ENCODE results near the gene EMC10. TPM values are rescaled to one million over a fixed set of nuclear protein-coding genes. Genes with fewer than 3 reads are reported as not detected.

Gene EMC10
- total RNA-seq, 1 experiment from 2014 or later = 61.3 TPM

DNA sequence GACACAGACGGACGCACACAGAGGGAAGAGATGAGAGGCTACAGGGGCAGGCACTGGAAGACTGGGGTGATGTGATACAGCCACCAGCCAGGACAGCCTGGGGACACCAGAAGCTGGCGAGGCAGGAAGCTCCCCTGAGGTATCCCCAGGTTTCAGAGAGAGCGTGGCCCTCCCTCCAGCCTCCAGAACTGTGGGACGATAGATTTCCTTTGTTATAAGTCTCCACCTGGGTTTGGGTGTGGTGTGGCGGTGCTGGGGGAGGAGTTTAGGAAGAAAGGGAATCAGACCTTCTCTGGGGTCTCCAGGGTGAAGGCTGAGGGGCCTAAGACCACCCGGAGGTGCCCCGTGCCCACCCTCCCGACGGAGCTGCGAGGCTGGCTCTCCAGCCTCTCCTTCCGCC is 40.1 kb downstream of the EMC10 start:
- H3K4me3 Mint-ChIP-seq (ENCODE audit: unreplicated experiment) = no peak overlapping the region
- no peak for DNase-seq (ENCODE audit: unreplicated experiment)
- H3K27me3 Mint-ChIP-seq (ENCODE audit: insufficient read depth, unreplicated experiment) = no peaks in the 10 kb centered on the region
- H3K4me1 Mint-ChIP-seq (ENCODE audit: insufficient read depth, unreplicated experiment) = peaks cover 6% of the 10 kb centered on the region
- ChIA-PET CTCF (interaction anchor here (1.9 kb wide), 1 partner anchor 22 kb away, joined by 5 read pairs; no protein-coding TSS in a partner anchor), POLR2A (no interaction called here)
- BruUV-seq (replicated peaks) = no TSS peak
- no peaks in the 10 kb centered on the region for H3K36me3 Mint-ChIP-seq (ENCODE audit: insufficient read depth, unreplicated experiment)
- no peaks in the 10 kb centered on the region for H3K9me3 Mint-ChIP-seq (ENCODE audit: unreplicated experiment)
- TF ChIP-seq, protein P1, sequence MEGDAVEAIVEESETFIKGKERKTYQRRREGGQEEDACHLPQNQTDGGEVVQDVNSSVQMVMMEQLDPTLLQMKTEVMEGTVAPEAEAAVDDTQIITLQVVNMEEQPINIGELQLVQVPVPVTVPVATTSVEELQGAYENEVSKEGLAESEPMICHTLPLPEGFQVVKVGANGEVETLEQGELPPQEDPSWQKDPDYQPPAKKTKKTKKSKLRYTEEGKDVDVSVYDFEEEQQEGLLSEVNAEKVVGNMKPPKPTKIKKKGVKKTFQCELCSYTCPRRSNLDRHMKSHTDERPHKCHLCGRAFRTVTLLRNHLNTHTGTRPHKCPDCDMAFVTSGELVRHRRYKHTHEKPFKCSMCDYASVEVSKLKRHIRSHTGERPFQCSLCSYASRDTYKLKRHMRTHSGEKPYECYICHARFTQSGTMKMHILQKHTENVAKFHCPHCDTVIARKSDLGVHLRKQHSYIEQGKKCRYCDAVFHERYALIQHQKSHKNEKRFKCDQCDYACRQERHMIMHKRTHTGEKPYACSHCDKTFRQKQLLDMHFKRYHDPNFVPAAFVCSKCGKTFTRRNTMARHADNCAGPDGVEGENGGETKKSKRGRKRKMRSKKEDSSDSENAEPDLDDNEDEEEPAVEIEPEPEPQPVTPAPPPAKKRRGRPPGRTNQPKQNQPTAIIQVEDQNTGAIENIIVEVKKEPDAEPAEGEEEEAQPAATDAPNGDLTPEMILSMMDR (IDR thresholded peaks at IDR 0.05; ENCODE audit: unreplicated experiment) = no peak
- intact Hi-C loops (cut with micrococcal nuclease) = no loop called here
- no peak overlapping the region for H3K27ac Mint-ChIP-seq (ENCODE audit: low read depth, unreplicated experiment)

DNA sequence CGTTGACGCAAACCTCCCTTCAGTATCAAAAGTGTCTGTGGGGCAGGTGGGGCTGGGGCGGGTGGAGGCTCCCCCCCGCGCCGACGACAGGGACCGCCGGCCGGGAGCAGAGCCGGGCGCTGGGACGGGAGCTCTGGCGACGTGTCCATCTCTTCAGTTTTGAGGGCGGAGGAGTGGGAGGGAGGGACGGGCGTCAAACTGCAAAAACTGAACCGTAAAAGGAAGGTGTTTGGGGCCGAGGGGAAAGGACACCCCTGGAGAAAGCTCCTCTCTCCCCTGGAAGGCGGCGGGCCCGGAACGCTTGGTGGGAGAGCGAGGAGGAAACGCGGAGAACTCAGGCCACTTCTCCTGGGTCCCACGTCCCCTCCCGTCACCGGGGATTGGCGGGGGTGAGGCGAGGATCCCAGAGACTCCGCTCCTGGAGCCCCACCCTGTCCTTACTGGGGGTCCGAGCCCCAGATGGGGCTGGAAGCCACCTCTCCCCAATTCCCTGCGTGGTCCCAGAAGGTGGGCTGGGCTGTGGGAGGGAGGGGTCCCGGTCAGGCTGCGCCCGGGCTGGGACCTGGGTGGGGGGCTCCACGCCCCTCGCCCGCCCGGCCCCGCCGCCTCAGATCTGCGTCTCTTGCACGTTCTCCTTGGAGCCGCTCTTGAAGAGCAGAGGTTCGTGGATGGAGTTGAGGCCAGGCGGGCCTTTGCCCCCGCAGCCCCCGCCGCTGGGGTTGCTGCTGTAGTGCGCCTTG is 40.8 kb downstream of the EMC10 start:
- intact Hi-C loops (cut with micrococcal nuclease) = no loop called here
- Mint-ChIP-seq H3K9me3 (ENCODE audit: unreplicated experiment) (no peaks in the 10 kb centered on the region), H3K4me3 (ENCODE audit: unreplicated experiment) (no peak overlapping the region), H3K27ac (ENCODE audit: low read depth, unreplicated experiment) (no peak overlapping the region), H3K27me3 (ENCODE audit: insufficient read depth, unreplicated experiment) (no peaks in the 10 kb centered on the region), H3K4me1 (ENCODE audit: insufficient read depth, unreplicated experiment) (no peaks in the 10 kb centered on the region), H3K36me3 (ENCODE audit: insufficient read depth, unreplicated experiment) (no peaks in the 10 kb centered on the region)
- ChIA-PET CTCF (interaction anchor here (1.9 kb wide), 1 partner anchor 21 kb away, joined by 5 read pairs; no protein-coding TSS in a partner anchor), POLR2A (no interaction called here)
- DNase-seq (ENCODE audit: unreplicated experiment) = no peak
- BruUV-seq (replicated peaks) = no TSS peak
- TF ChIP-seq, protein P1 (IDR thresholded peaks at IDR 0.05; ENCODE audit: unreplicated experiment) = no peak

DNA sequence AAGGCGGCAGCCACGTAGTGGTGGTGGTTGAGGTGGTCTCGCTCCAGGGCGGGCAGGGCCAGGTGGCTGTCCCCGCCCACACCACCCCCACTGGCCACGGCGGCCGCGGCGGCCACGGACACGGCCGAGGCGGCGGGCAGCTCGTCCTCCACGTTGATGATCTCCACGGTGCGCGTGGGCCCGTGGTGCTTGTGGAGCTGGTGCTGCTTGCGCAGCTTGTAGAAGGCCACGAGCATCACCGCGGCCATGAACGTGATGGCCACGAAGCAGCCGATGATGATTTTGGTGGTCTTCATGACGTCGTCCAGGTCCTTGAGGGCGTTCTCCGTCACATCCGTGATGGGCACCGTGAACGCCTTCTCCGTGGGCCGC is 41.4 kb downstream of the EMC10 start:
- no peak overlapping the region for H3K4me3 Mint-ChIP-seq (ENCODE audit: unreplicated experiment)
- ChIA-PET POLR2A (interaction anchor here (0.6 kb wide), 1 partner anchor 197 kb away, joined by 3 read pairs; no protein-coding TSS in a partner anchor), CTCF (interaction anchor here (1.7 kb wide), 1 partner anchor 20 kb away, joined by 7 read pairs; no protein-coding TSS in a partner anchor)
- H3K36me3 Mint-ChIP-seq (ENCODE audit: insufficient read depth, unreplicated experiment) = no peaks in the 10 kb centered on the region
- no peaks in the 10 kb centered on the region for H3K4me1 Mint-ChIP-seq (ENCODE audit: insufficient read depth, unreplicated experiment)
- no TSS peak for BruUV-seq (replicated peaks)
- no peaks in the 10 kb centered on the region for H3K27me3 Mint-ChIP-seq (ENCODE audit: insufficient read depth, unreplicated experiment)
- TF ChIP-seq, protein P1 (IDR thresholded peaks at IDR 0.05; ENCODE audit: unreplicated experiment) = no peak
- DNase-seq (ENCODE audit: unreplicated experiment) = no peak
- no peak overlapping the region for H3K27ac Mint-ChIP-seq (ENCODE audit: low read depth, unreplicated experiment)
- no peaks in the 10 kb centered on the region for H3K9me3 Mint-ChIP-seq (ENCODE audit: unreplicated experiment)
- intact Hi-C loops (cut with micrococcal nuclease) = no loop called here

DNA sequence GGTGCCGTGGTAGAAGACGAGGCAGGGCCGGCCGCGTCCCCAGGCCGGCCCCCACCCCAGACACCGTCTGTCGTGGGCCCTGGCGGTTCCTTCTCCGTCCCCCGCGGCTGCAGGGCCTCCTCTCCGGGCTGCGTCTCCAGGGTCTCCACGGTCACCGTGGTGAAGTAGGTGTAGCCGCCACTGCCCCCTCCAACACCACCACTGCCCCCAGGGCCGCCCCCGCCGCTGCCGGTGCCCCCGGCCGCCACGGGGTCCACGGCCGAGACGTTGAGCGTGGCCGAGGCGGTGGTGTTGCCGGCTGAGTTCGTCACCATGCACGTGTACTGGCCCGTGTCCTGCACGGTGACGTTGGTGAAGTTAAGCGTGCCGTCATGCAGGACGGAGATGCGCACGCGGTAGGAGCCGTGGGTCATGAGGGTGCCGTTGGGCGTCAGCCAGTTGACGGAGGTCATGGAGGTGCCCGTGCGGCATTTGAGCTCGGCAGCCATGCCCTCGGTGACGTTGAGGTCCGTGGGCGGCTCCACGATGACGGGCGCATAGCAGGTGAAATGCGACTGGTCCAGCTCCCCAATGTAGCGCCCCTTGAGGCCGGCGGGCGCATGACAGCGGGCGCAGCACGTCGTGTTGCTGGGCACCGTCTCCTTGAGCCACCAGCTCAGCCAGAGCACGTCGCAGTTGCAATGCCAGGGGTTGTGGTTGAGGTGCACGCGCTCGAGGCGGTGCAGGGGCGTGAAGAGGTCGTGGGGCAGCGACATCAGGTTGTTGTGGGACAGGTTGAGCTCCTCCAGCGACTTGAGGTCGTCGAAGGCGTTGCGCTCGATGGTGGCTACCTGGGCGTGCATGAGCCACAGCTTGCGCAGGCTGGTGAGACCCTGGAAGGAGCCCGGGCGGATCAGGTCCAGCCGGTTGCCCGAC is 42.0 kb downstream of the EMC10 start:
- H3K27me3 Mint-ChIP-seq (ENCODE audit: insufficient read depth, unreplicated experiment) = no peaks in the 10 kb centered on the region
- BruUV-seq (replicated peaks) = no TSS peak
- TF ChIP-seq, protein P1 (IDR thresholded peaks at IDR 0.05; ENCODE audit: unreplicated experiment) = no peak
- intact Hi-C loops (cut with micrococcal nuclease) = no loop called here
- H3K4me3 Mint-ChIP-seq (ENCODE audit: unreplicated experiment) = no peak overlapping the region
- no peaks in the 10 kb centered on the region for H3K4me1 Mint-ChIP-seq (ENCODE audit: insufficient read depth, unreplicated experiment)
- CTCF ChIA-PET = interaction anchor here (0.6 to 1.7 kb wide), 3 partner anchors 16 to 152 kb away, joined by 4 to 7 read pairs (median 6); no protein-coding TSS in a partner anchor
- no peaks in the 10 kb centered on the region for H3K9me3 Mint-ChIP-seq (ENCODE audit: unreplicated experiment)
- no peak overlapping the region for H3K27ac Mint-ChIP-seq (ENCODE audit: low read depth, unreplicated experiment)
- no peak for DNase-seq (ENCODE audit: unreplicated experiment)
- POLR2A ChIA-PET = interaction anchor here (0.6 kb wide), 1 partner anchor 196 kb away, joined by 3 read pairs; no protein-coding TSS in a partner anchor
- H3K36me3 Mint-ChIP-seq (ENCODE audit: insufficient read depth, unreplicated experiment) = no peaks in the 10 kb centered on the region
